Gastrocnemius medialis (tissue), 4 donors: ENCODE data around the gene GPHA2. TPM values are rescaled to one million over a fixed set of nuclear protein-coding genes. Genes with fewer than 3 reads are reported as not detected.

Experiments
- ATAC-seq, 2 donors: fragments of 150-250 bp; one replicate each; pipeline ENCODE4 v1.9.1; 2016
- DNase-seq, 2 donors: peaks; one replicate each; pipeline ENCODE4 v3.0.0-alpha.2; 2019
- H3K27ac ChIP-seq, 4 donors: fragments of 200-600 bp; sonication (generic); 1 replicate in 1 of 4; 2 replicates in 3 of 4; pipeline ENCODE4 v1.5.1; 2016 to 2018; ENCODE audit warnings: mild to moderate bottlenecking in 2 of 4, moderate library complexity in 1 of 4
- H3K27me3 ChIP-seq, 3 donors: fragments of 200-600 bp; sonication (generic) in 2 of 3; 1 replicate in 1 of 3; 2 replicates in 2 of 3; pipeline versions ENCODE4 v1.5.1 to v1.6.0; 2016 to 2019; ENCODE audit warnings: mild to moderate bottlenecking in 1 of 3, moderate library complexity in 1 of 3
- H3K36me3 ChIP-seq, 2 donors: fragments of 200-600 bp; sonication (generic) in 1 of 2; one replicate each; pipeline ENCODE4 v1.5.1; 2017 to 2018
- H3K4me1 ChIP-seq, 2 donors: fragments of 200-600 bp; sonication (generic) in 1 of 2; one replicate each; pipeline ENCODE4 v1.5.1; 2016 to 2017; ENCODE audit warnings: mild to moderate bottlenecking in 2 of 2
- H3K4me3 ChIP-seq, 4 donors: fragments of 200-600 bp; sonication (generic) in 3 of 4; 1 replicate in 1 of 4; 2 replicates in 3 of 4; pipeline ENCODE4 v1.5.1; 2016 to 2019; ENCODE audit warnings: mild to moderate bottlenecking in 2 of 4
- H3K9me3 ChIP-seq, 3 donors: fragments of 200-600 bp; sonication (generic) in 2 of 3; 1 replicate in 1 of 3; 2 replicates in 2 of 3; pipeline ENCODE4 v1.5.1; 2016 to 2019
- CTCF ChIP-seq, 5 experiments: fragments of 450-650 bp in 3 of 5; fragments of 200-600 bp in 2 of 5; sonication (generic) in 2 of 5; IDR thresholded peaks in 4 of 5; conservative IDR thresholded peaks in 1 of 5; 1 replicate in 4 of 5; 2 replicates in 1 of 5; pipeline ENCODE4 v1.5.1; 2016 to 2019; ENCODE audit warnings: antibody characterized with exemption in 5 of 5, mild to moderate bottlenecking in 3 of 5, moderate library complexity in 3 of 5
- POLR2A ChIP-seq, 2 donors: fragments of 450-650 bp; IDR thresholded peaks; one replicate each; pipeline ENCODE4 v1.6.1; 2017; ENCODE audit warnings: antibody characterized with exemption in 2 of 2, mild to moderate bottlenecking in 2 of 2, moderate library complexity in 2 of 2
- in situ Hi-C, 4 donors: fragments of 200-750 bp; cut with MboI; loops; one replicate each; pipeline versions ENCODE4 v1.15.0 to v1.8.0; 2017; ENCODE audit warnings: low sequenced_read_pairs in 4 of 4
- intact Hi-C: fragments of 100-400 bp; cut with DNase I; formaldehyde crosslinking; loops from one replicate; pipeline ENCODE4 v1.15.1; 2023; ENCODE audit warnings: low total_unique reads
- total RNA-seq, 4 donors: library from RNA; depleted of rRNA; stranded (reverse); fragments of >200 nt; gene quantifications; one replicate each; pipeline versions ENCODE4 v1.1.0 to v1.2.3, GENCODE V29; 2016

Gene GPHA2
- total RNA-seq, 4 donors from 2014 or later = not detected

DNA sequence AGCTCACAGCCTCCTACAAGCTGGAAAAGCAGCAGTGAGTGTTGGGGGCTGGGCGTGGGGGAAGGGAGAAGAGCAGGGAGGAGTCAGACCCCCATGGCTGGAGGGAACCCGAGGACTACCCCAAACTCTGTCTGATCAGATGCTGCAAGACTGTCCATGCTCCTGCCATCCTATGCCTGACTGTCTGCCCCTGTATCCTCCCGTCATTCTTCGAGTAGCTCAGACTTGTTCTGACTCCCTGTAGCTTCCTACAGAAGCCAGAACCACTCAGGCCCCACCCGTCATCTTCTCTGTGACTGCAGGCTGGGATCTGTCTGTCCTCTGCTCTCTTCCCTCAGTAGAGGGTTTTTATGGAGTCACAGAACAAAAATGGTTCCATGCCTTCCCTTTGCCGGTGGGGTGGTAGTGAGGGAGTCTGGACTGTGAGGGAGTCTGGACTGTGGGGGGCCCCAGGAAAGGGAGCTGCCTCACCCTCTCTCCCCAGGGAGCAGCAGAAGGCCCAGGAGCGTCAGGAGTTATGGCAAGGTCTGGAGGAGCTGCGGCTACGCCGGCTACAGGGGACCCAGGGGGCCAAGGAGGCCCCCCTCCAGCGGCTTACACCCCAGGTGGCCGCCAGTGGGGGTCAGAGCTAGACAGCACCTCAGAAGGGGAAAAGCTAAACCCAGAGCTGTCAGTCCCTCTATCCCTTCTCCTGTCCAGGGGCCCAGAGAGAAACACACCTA is 2.3 kb downstream of the GPHA2 start:
- intact Hi-C loops = no loop called here
- H3K27me3 ChIP-seq = no peaks in the 10 kb centered on the region
- in situ Hi-C loops = no loop called here
- peaks cover 0 to 57% of the 10 kb centered on the region in 2 donors for H3K36me3 ChIP-seq
- H3K9me3 ChIP-seq = no peaks in the 10 kb centered on the region
- H3K27ac ChIP-seq = no peak overlapping the region
- ATAC-seq (no peak), DNase-seq (no peak)
- TF ChIP-seq CTCF (IDR thresholded peaks at IDR 0.05 in 4 of 5, conservative IDR thresholded peaks at IDR 0.05 in 1 of 5) = no peak
- no peak overlapping the region for H3K4me3 ChIP-seq
- no peaks in the 10 kb centered on the region for H3K4me1 ChIP-seq

DNA sequence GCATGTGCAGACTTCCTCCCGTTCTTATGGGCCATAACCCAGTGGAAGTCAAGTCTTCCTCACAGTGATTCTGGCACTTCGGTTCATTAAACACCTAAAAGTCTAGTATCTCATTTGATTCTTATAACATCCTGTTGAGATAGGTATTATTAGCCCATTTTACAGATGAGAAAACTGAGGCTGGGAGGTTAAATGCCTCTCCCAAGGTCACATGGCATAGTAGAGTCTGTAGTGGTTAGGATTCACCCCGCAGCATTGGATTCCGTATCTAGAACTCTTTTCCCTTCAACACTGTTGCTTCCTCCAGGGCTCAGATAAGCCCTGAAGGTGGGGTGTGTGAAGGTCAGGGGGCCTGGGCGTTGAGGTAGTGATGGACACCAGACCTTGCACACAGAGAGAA is 3.4 kb downstream of the GPHA2 start:
- no peak overlapping the region for H3K4me3 ChIP-seq
- in situ Hi-C loops (no loop called here), intact Hi-C loops (no loop called here)
- no peaks in the 10 kb centered on the region for H3K9me3 ChIP-seq
- no peaks in the 10 kb centered on the region for H3K27me3 ChIP-seq
- DNase-seq (no peak), ATAC-seq (no peak)
- H3K4me1 ChIP-seq = no peaks in the 10 kb centered on the region
- H3K36me3 ChIP-seq = peaks cover 0 to 65% of the 10 kb centered on the region in 2 donors
- TF ChIP-seq CTCF (IDR thresholded peaks at IDR 0.05 in 4 of 5, conservative IDR thresholded peaks at IDR 0.05 in 1 of 5) (no peak), POLR2A (IDR thresholded peaks at IDR 0.05) (no peak)
- no peak overlapping the region for H3K27ac ChIP-seq

DNA sequence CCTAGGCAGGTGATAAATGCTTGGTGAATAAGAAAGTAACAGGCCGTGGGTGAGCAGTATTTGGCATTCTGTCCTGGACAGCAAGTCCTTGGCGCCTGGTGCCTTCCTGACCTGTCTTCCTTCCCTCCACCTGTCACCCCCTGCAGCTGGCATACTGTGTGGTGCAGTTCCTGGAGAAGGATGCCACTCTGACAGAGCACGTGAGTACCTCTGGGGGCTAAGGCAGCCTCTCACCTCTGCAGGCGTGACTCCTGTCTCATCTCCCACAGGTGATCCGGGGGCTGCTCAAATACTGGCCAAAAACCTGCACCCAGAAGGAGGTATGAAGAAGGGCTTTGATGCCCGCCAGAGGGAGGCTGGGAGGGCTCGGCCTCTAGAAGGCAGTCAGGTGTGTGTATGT is 4.4 kb downstream of the GPHA2 start:
- in situ Hi-C loops = no loop called here
- Histone ChIP-seq H3K4me1 (peaks cover under 1% of the 10 kb centered on the region in 2 donors), H3K27me3 (no peaks in the 10 kb centered on the region), H3K36me3 (peaks cover 0 to 75% of the 10 kb centered on the region in 2 donors), H3K27ac (no peak overlapping the region), H3K9me3 (no peaks in the 10 kb centered on the region), H3K4me3 (no peak overlapping the region)
- TF ChIP-seq CTCF (IDR thresholded peaks at IDR 0.05 in 4 of 5, conservative IDR thresholded peaks at IDR 0.05 in 1 of 5) (no peak), POLR2A (IDR thresholded peaks at IDR 0.05) (no peak)
- intact Hi-C loops = no loop called here
- DNase-seq = no peak
- no peak for ATAC-seq

DNA sequence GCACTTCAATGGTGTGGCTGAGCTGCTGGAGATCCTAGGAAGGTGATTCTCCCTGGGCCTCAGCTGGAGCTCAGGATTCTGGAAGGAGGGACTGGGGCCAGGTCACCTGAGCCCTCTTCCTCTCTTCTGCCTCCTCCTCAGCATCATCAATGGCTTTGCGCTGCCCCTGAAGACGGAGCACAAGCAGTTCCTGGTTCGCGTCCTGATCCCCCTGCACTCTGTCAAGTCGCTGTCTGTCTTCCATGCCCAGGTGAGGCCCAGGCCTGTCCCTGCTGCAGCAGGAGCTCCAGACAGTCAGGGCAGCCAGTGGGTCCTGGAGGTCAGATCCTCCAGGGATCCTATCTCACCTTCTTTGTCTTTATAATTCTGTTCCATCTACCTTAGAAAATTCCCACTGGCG is 5.4 kb downstream of the GPHA2 start:
- DNase-seq (no peak), ATAC-seq (no peak)
- H3K9me3 ChIP-seq = no peaks in the 10 kb centered on the region
- H3K36me3 ChIP-seq = peaks cover 0 to 77% of the 10 kb centered on the region in 2 donors
- TF ChIP-seq POLR2A (IDR thresholded peaks at IDR 0.05) = no peak
- no peak for TF ChIP-seq CTCF (IDR thresholded peaks at IDR 0.05 in 4 of 5, conservative IDR thresholded peaks at IDR 0.05 in 1 of 5)
- no peaks in the 10 kb centered on the region for H3K27me3 ChIP-seq
- H3K4me3 ChIP-seq = no peak overlapping the region
- intact Hi-C loops = no loop called here
- no peak overlapping the region for H3K27ac ChIP-seq
- in situ Hi-C loops = no loop called here
- peaks cover 10% of the 10 kb centered on the region in 2 donors for H3K4me1 ChIP-seq

GRCh38 chr11:64929625-64930024 is 6.1 kb downstream of the GPHA2 start:
- no peak for ATAC-seq
- no peaks in the 10 kb centered on the region for H3K27me3 ChIP-seq
- no peaks in the 10 kb centered on the region for H3K9me3 ChIP-seq
- in situ Hi-C loops (loop anchor here in 1 of 4 donors (10.0 kb wide), 1 partner anchor 95 kb away; the partner anchor contains the start of gene SNX15), intact Hi-C loops (no loop called here)
- H3K36me3 ChIP-seq = peaks cover 0 to 77% of the 10 kb centered on the region in 2 donors
- TF ChIP-seq POLR2A (IDR thresholded peaks at IDR 0.05) = no peak
- TF ChIP-seq CTCF (IDR thresholded peaks at IDR 0.05 in 4 of 5, conservative IDR thresholded peaks at IDR 0.05 in 1 of 5) = no peak
- H3K4me1 ChIP-seq = peaks cover 13% of the 10 kb centered on the region in 2 donors
- no peak overlapping the region for H3K27ac ChIP-seq
- no peak overlapping the region for H3K4me3 ChIP-seq
- DNase-seq = no peak
